Renal pelvis (tissue), 4 donors: Measurements from ENCODE around the gene RNF123. TPM values are rescaled to one million over a fixed set of nuclear protein-coding genes. Genes with fewer than 3 reads are reported as not detected.
"Not testable (repeated sequence)": the region's sequence is repeated elsewhere in the genome, so short reads cannot be mapped to it uniquely, and the experiment has no call there.

Experiments
- DNase-seq: peaks from one replicate; pipeline ENCODE4 v3.0.0-alpha.2; 2013
- polyA plus RNA-seq, 3 donors: library from polyadenylated mRNA; unstranded; fragments of 120-200 nt; gene quantifications; one replicate each; pipeline ENCODE4 v1.2.1, GENCODE V29; 2013; ENCODE audit not compliant: insufficient read length in 3 of 3

RNF123 gene
- polyA plus RNA-seq, 3 donors, result 40.4 to 42.0 (median 40.9) TPM

GRCh38 chr3:49740427-49740826 is 51.1 kb downstream of the RNF123 start:
- DNase-seq, result no peak

- DNase-seq, result no peak
Measured at GRCh38 chr3:49745986-49746385, 56.6 kb downstream of the RNF123 start.

- no peak for DNase-seq
Measured at GRCh38 chr3:49747792-49748480, 58.6 kb downstream of the RNF123 start.

DNA sequence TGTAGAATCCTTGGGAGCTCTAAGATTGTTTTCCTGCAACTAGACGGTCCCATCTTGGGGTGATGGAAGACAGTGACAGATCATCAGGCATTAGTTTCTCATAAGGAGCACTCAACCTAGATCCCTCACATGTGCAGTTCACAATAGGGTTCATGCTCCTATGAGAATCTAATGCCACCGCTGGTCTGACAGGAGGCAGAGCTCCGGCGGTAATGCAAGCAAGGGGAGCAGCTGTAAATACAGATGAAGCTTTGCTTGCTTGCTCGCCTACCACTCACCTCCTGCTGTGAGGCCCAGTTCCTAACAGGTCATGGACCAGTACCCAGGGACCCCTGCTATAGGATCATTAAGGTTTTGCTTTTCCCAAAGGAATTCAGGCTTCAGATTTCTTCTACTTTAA is 59.5 kb downstream of the RNF123 start:
- DNase-seq, result not testable (repeated sequence)

DNA sequence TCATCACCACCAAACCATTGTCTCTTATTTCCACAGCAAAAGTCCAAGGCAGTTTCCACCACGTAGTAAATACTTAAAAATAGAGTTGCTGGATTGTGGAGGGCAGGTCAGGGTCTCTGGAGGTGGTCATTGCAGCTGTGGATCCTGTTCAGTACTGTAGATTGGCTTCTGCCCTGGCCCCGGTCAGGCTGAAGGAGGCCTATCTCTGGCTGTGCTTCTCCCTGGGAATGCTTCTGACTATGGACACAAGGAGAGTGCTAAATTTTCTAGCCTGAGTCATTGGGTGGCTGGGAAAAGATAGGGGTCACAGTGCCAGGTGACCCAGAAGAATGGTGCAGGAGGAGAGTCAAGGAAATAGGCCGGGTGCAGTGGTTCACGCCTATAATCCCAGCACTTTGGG is 60.7 kb downstream of the RNF123 start:
- no peak for DNase-seq

DNA sequence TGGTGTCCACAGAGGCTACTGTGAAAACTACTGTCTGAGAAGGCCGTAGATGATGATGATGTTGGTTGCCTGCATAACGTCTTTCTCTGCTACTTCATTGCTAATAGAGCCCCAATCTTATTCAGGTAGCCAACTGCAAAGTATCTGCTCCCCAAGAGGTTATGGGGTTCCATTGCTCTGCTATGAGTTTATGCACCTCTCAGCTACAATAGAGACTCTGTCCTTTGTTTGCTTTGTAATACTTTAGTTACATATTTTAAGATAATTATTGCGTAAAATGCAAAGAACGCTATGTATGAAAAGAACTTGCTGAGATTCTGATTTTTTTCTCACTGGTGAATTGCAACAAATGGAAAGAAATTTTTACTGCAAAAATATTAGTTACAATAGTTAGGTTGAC is 62.1 kb downstream of the RNF123 start:
- no peak for DNase-seq

DNA sequence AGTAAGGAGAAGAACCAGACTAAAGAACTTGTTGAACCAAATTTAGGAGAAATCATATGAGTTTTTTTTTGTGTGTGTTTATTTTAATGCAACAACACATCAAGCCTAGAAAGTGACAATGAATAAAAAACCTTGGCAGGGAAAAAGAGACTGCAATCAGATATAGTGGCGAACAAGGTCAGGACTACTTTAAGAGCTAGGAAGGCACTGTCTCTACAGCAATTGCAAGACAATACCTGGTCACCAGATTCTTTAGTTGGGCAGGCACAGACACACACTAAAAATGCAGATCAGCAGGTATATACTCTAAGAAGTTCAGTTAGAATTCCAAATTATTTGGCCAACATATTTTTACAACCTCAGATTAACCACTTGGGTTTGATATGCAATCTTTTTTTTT is 65.2 kb downstream of the RNF123 start:
- no peak for DNase-seq

- DNase-seq, result no peak
Measured at GRCh38 chr3:49756036-49756435, 66.7 kb downstream of the RNF123 start.

- no peak for DNase-seq
Measured at GRCh38 chr3:49757197-49757596, 67.8 kb downstream of the RNF123 start.

DNA sequence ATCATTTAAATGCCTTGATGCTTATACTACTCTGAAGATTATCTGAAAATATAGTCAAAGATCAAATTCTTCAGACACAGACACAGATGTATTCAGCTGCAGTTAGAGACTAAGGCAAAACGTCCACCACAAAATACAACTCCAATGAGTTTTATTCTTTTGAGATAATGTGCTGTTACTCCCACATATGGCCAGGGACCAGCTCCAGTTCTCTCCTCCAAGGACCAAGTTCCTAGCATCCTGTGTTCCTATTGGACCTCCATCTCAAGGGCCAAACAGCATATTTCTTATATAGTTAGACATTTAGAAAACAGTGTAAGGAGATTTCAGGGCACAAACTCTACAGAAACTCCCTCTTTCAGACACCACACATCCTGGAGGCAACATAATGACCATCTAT is 69.9 kb downstream of the RNF123 start:
- DNase-seq, result peak; percentile 38

DNA sequence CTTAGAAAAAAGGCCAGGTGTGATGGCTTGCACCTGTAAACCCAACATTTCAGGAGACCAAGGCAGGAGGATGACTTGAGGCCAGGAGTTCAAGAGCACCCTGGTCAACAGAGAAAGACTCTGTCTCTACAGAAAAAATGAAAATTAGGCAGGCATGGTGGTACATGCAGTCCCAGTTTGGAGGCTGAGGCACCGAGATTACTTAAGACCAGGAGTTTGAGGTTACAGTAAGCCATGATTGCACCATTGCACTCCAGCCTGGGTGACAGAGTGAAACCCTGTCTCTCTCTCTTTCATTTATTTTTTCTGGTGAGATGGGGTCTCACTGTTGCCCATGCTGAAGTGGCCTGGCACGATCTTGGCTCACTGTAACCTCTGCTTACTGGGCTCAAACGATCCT is 72.3 kb downstream of the RNF123 start:
- no peak for DNase-seq

DNA sequence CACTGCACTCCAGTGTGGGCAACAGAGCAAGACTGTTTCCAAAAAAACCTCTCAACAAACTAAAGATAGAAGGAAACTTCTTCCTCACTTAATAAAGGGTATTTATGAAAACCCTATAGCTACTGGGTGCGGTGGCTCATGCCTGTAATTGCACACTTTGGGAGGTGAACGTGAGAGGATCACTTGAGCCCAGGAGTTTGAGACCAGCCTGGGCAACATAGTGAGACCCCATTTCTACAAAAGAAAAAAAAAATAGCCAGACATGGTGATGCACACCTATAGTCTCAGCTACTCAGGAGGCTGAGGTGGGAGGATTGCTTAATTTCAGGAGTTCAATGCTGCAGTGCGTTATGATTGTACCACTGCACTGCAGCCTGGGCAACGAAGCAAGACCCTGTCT is 74.6 kb downstream of the RNF123 start:
- no peak for DNase-seq

GRCh38 chr3:49769286-49769915 is 80.0 kb downstream of the RNF123 start:
- no peak for DNase-seq

- DNase-seq, result no peak
Measured at GRCh38 chr3:49769926-49770325, 80.6 kb downstream of the RNF123 start.

Other genes with a start within 250 kb of the RNF123 start
- gene DAG1, start 219.3 kb upstream of the RNF123 start, polyA plus RNA-seq, result 100 to 1,000 TPM; 119 to 120 (median 119) TPM
- 1 to 10 TPM; 1.6 to 2.1 (median 2.0) TPM for gene BSN, start 135.1 kb upstream of the RNF123 start, polyA plus RNA-seq
- gene APEH, start 15.2 kb upstream of the RNF123 start, polyA plus RNA-seq, result 100 to 1,000 TPM; 153 to 162 (median 156) TPM
- gene MST1, start 83 bp upstream of the RNF123 start, polyA plus RNA-seq, result 100 to 1,000 TPM; 192 to 266 (median 201) TPM
- 1 to 10 TPM; 2.3 to 2.7 (median 2.5) TPM for gene AMIGO3, start 30.1 kb downstream of the RNF123 start, polyA plus RNA-seq
- 10 to 100 TPM; 15.7 to 20.7 (median 15.8) TPM for gene GMPPB, start 34.4 kb downstream of the RNF123 start, polyA plus RNA-seq
- gene IP6K1, start 97.0 kb downstream of the RNF123 start, polyA plus RNA-seq, result 10 to 100 TPM; 48.7 to 52.9 (median 51.4) TPM
- gene CDHR4, start 110.3 kb downstream of the RNF123 start, polyA plus RNA-seq, result not detected
- 10 to 100 TPM in 2 of 3 donors, 1 to 10 TPM in 1; 9.9 to 17.2 (median 12.7) TPM for gene INKA1, start 113.7 kb downstream of the RNF123 start, polyA plus RNA-seq
- gene UBA7, start 124.4 kb downstream of the RNF123 start, polyA plus RNA-seq, result 10 to 100 TPM; 34.4 to 43.1 (median 36.8) TPM
- gene TRAIP, start 167.0 kb downstream of the RNF123 start, polyA plus RNA-seq, result 10 to 100 TPM in 1 of 3 donors, 1 to 10 TPM in 2; 9.3 to 13.1 (median 9.7) TPM
- under 1 TPM; 0.06 to 0.41 (median 0.26) TPM for gene CAMKV, start 180.3 kb downstream of the RNF123 start, polyA plus RNA-seq
- gene MST1R, start 214.3 kb downstream of the RNF123 start, polyA plus RNA-seq, result 1 to 10 TPM in 2 of 3 donors, under 1 TPM in 1; 1.00 to 1.7 (median 1.4) TPM
- gene MON1A, start 240.3 kb downstream of the RNF123 start, polyA plus RNA-seq, result 1 to 10 TPM; 8.1 to 9.3 (median 8.5) TPM